Tibial artery (tissue), 4 donors: ENCODE measurements around the gene NKAIN1.

Experiments used
- DNase-seq, 2 donors: peaks; one replicate each; pipeline ENCODE4 v3.0.0-alpha.2; 2019
- H3K27ac ChIP-seq, 2 donors: fragments of 200-600 bp; sonication (generic) in 1 of 2; 1 replicate in 1 of 2; 2 replicates in 1 of 2; pipeline ENCODE4 v1.5.1; 2018 to 2019; ENCODE audit warnings: mild to moderate bottlenecking in 1 of 2
- H3K27me3 ChIP-seq, 2 donors: fragments of 200-600 bp; sonication (generic) in 1 of 2; one replicate each; pipeline versions ENCODE4 v1.5.1 to v1.6.0; 2016 to 2019
- H3K36me3 ChIP-seq, 3 donors: fragments of 200-600 bp; sonication (generic) in 2 of 3; one replicate each; pipeline ENCODE4 v1.5.1; 2016 to 2019; ENCODE audit warnings: mild to moderate bottlenecking in 2 of 3
- H3K4me1 ChIP-seq, 4 donors: fragments of 200-600 bp; sonication (generic) in 2 of 4; 1 replicate in 3 of 4; 2 replicates in 1 of 4; pipeline ENCODE4 v1.5.1; 2016 to 2019
- H3K4me3 ChIP-seq, 2 donors: fragments of 200-600 bp; sonication (generic) in 1 of 2; 1 replicate in 1 of 2; 2 replicates in 1 of 2; pipeline ENCODE4 v1.5.1; 2018 to 2019; ENCODE audit warnings: mild to moderate bottlenecking in 2 of 2
- H3K9me3 ChIP-seq, 3 donors: fragments of 200-600 bp; sonication (generic) in 1 of 3; one replicate each; pipeline ENCODE4 v1.5.1; 2016 to 2019
- intact Hi-C: fragments of 100-400 bp; cut with DNase I; formaldehyde crosslinking; loops from one replicate; pipeline ENCODE4 v1.15.0; 2023; ENCODE audit warnings: low total_unique reads
- TF ChIP-seq, protein P1 (sequence below), 2 experiments: fragments of 200-600 bp in 1 of 2; fragments of 450-650 bp in 1 of 2; IDR thresholded peaks; one replicate each; pipeline ENCODE4 v1.5.1; 2017 to 2019; ENCODE audit warnings: antibody characterized with exemption in 2 of 2, mild to moderate bottlenecking in 1 of 2, moderate library complexity in 1 of 2

The NKAIN1 gene

DNA sequence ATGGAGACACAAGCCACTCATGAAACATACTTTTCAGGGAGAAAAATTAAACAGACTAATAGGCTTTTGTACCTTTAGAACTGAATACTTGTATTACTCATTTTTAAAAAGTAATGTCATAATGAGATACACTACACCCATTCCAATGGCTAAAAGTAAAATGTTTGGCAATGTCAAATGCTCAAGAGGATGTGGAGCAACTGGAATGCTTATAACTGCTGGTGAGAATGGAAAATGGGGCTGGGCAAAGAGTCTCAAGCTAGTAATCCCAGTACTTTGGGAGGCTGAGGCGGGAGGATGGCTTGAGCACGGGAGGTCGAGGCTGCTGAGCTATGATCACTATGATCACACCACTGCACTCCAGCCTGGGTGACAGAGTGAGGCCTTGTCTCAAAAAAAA lies 86.3 kb downstream of the NKAIN1 start:
- Histone ChIP-seq H3K4me1 (peaks cover 0 to 11% (median 7%) of the 10 kb centered on the region in 4 donors), H3K4me3 (no peak overlapping the region), H3K36me3 (no peaks in the 10 kb centered on the region), H3K27me3 (no peaks in the 10 kb centered on the region), H3K27ac (no peak overlapping the region), H3K9me3 (no peaks in the 10 kb centered on the region)
- TF ChIP-seq, protein P1, sequence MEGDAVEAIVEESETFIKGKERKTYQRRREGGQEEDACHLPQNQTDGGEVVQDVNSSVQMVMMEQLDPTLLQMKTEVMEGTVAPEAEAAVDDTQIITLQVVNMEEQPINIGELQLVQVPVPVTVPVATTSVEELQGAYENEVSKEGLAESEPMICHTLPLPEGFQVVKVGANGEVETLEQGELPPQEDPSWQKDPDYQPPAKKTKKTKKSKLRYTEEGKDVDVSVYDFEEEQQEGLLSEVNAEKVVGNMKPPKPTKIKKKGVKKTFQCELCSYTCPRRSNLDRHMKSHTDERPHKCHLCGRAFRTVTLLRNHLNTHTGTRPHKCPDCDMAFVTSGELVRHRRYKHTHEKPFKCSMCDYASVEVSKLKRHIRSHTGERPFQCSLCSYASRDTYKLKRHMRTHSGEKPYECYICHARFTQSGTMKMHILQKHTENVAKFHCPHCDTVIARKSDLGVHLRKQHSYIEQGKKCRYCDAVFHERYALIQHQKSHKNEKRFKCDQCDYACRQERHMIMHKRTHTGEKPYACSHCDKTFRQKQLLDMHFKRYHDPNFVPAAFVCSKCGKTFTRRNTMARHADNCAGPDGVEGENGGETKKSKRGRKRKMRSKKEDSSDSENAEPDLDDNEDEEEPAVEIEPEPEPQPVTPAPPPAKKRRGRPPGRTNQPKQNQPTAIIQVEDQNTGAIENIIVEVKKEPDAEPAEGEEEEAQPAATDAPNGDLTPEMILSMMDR (IDR thresholded peaks at IDR 0.05) = no peak
- intact Hi-C loops = no loop called here
- DNase-seq = no peak

DNA sequence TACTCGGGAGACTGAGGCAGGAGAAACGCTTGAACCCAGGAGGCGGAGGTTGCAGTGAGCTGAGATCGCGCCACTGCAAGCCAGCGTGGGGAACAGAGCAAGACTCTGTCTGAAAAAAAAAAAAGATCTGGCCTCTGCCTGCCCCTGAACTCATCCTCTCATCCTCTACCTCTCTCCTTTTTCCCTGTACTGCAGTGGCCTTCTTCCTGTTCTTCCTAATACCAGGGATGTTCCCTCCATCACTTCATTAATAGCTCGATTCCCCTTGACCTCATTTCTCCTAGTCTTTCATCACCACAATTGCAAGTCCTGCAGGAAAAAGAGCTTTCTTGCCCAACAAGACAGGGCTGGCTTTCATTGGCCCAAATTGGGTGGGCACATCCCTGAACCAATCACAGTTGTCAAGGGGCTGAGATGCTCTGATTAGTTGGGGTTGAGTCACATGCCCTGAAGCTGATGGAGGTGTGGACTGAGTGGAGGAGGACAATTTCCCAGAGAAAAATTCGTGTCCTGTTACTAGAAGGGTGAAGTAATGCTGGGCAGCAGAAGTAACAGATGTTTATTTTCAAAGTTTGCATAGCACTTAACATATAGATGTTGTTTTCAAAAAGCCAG lies 87.4 kb downstream of the NKAIN1 start:
- Histone ChIP-seq H3K4me1 (peaks cover 0 to 11% (median 7%) of the 10 kb centered on the region in 4 donors), H3K9me3 (no peaks in the 10 kb centered on the region), H3K36me3 (no peaks in the 10 kb centered on the region), H3K27me3 (no peaks in the 10 kb centered on the region), H3K27ac (no peak overlapping the region), H3K4me3 (no peak overlapping the region)
- TF ChIP-seq, protein P1 (IDR thresholded peaks at IDR 0.05) = no peak
- intact Hi-C loops = no loop called here
- DNase-seq = no peak

DNA sequence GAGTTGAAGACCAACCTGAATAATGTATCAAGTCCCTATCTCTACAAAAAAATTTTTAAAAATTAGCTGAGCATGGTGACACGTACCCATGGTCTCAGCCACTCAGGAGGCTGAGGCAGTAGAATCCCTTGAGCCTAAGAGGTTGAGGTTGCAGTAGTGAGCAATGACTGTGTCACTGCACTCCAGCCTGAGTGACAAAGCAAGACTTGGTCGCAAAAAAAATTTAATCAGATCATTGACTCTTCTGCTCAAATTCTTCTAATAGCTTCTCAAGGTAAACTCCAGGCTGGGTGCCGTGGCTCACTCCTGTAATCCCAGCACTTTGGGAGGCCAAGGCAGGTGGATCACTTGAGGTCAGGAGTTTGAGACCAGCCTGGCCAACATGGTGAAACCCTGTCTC lies 88.3 kb downstream of the NKAIN1 start:
- Histone ChIP-seq H3K9me3 (no peaks in the 10 kb centered on the region), H3K36me3 (no peaks in the 10 kb centered on the region), H3K4me1 (peaks cover 0 to 10% (median 7%) of the 10 kb centered on the region in 4 donors), H3K4me3 (no peak overlapping the region), H3K27me3 (no peaks in the 10 kb centered on the region), H3K27ac (no peak overlapping the region)
- intact Hi-C loops = no loop called here
- no peak for DNase-seq
- TF ChIP-seq, protein P1 (IDR thresholded peaks at IDR 0.05) = no peak

DNA sequence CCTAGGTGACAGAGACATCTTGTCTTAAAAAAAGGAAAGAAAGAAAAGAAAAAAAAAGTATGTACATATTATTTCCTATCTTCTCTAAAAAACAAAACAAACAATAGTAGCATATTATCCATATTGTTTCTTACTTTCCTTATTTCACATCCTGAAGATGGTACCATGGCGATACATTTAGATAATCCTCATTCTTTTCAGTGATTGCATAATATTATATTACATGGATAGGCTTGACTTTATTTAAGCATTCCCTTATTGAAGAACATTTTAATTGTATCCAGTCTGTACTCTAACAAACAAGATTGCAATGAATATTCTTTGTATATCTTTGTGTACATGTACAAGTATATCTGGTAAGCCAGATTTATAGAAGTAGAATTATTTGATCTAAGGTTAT lies 91.3 kb downstream of the NKAIN1 start:
- intact Hi-C loops = no loop called here
- no peak for DNase-seq
- Histone ChIP-seq H3K4me3 (no peak overlapping the region), H3K36me3 (no peaks in the 10 kb centered on the region), H3K27ac (no peak overlapping the region), H3K9me3 (no peaks in the 10 kb centered on the region), H3K4me1 (no peaks in the 10 kb centered on the region), H3K27me3 (no peaks in the 10 kb centered on the region)
- TF ChIP-seq, protein P1 (IDR thresholded peaks at IDR 0.05) = no peak

DNA sequence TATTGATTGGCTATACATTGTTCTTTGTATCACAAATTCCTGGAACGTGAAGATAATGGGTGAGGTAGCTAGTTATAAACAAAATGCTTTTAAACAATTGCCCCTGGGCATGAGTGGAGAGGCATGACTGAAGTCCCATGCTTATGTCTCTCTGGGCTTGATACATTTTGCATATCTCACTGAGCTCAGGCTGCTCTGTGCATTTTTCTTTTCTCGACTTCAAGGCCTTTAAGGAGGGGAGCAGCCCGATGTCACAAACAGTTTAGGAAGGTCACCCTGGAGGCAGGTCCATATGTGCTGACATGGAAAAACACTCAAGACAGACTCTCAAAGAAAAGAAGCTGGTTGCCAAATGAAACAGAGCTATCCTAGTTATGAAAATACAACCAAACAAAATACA lies 94.0 kb downstream of the NKAIN1 start:
- no peak for DNase-seq
- Histone ChIP-seq H3K4me3 (no peak overlapping the region), H3K27me3 (no peaks in the 10 kb centered on the region), H3K4me1 (no peaks in the 10 kb centered on the region), H3K27ac (no peak overlapping the region), H3K9me3 (no peaks in the 10 kb centered on the region), H3K36me3 (no peaks in the 10 kb centered on the region)
- TF ChIP-seq, protein P1 (IDR thresholded peaks at IDR 0.05) = no peak
- intact Hi-C loops = no loop called here

DNA sequence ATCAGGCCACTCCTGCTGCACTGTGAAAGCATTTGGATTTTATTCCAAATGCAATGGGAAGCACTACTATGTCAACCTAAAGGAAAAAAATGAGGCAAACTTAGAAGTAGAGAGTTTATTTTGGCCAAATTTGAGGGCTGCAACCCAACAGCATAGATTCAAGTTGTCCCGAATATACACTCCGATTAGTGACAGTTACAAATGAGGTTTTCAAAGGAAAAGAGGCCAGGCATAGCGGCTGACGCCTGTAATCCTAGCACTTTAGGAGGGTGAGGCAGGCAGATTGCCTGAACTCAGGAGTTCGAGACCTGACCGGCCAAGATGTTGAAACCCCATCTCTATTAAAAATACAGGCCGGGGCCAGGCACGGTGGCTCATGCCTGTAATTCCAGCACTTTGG lies 95.2 kb downstream of the NKAIN1 start:
- Histone ChIP-seq H3K27me3 (no peaks in the 10 kb centered on the region), H3K36me3 (no peaks in the 10 kb centered on the region), H3K9me3 (no peaks in the 10 kb centered on the region), H3K4me3 (no peak overlapping the region), H3K4me1 (no peaks in the 10 kb centered on the region), H3K27ac (no peak overlapping the region)
- DNase-seq = no peak
- TF ChIP-seq, protein P1 (IDR thresholded peaks at IDR 0.05) = no peak
- intact Hi-C loops = no loop called here
